GM18868 (cell line): ENCODE data around the gene MIS18A.

Source experiments
- ATAC-seq: cut with Tn5 transposase; IDR thresholded peaks from one replicate; pipeline ENCODE4 v1.9.1; 2021; ENCODE audit warnings: mild to moderate bottlenecking, moderate library complexity; ENCODE audit not compliant: unreplicated experiment

MIS18A gene

GRCh38 chr21:32256873-32257620, 21.8 kb downstream of the MIS18A start:
- no peak for ATAC-seq

GRCh38 chr21:32256251-32256650, 22.6 kb downstream of the MIS18A start:
- ATAC-seq, result no peak

DNA sequence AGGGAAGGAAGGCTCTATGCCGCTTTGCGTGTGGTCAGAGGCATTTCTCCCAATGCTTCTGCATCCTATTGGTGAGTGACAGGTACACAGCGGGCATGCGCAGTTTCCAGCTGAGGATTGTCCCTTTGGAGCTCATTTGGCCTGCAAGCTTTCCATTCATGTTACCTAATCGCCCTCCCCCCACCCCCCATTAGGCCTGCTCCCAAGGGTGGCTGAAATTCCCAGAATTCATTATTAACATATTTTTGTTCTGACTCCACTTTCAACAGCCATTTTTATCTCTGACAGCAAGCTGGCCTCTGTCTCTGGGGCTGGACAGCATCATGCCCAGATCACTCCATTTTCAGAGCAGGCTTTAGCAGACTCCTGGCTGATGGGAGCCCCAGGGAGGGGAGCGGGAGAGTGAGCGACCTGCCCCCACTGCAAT, 25.6 kb downstream of the MIS18A start:
- no peak for ATAC-seq

DNA sequence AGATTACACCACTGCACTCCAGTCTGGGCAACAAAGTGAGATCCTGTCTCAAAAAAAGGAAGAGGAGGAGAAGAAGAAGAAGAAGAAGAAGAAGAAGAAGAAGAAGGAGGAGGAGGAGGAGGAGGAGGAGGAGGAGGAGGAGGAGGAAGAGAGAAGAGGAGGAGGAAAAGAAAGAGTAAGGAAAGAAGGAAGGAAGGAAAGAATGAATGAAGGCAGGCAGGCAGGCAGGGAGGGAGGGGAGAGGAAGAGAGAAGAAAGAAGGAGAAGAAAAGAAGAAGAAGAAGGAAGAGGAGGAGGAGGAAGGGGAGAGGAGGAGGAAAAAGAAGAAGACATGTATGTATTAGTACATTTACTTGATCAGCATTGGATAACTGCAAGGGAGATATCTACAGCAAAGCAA, 26.7 kb downstream of the MIS18A start:
- no peak for ATAC-seq

DNA sequence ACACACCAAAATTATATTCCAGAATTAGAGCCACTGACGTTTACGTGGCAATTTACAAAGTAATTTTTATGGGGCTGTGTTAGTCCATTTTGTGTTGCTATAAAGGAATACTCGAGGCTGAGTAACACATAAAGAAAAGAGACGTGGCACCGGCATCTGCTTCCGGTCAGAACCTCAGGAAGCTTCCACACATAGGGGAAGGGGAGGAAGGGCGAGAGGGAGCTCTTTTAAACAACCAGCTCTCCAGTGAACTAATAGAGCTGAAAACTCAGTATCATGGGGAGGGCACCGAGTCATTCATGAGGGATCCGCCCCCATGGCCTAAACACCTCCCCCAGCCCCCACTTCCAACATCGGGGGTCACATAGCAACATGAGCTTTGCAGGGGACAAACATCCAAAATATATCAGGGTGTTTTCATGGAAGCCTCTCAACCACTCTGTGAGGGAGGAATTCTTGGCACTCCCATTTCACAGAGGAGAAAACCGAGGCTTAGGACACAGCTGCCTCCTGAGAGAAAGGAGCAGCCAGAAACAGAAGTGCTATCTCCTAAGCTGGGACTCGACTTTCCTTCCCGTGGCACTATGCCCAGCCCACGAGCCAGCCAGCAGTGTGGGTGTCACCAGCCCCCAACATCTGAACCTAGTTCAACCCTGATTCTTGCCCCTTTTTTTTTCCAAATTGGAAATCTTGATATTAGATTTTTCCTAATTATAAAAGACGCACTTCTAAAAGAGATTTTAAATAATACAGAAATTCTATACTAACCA, 29.2 kb downstream of the MIS18A start:
- no peak for ATAC-seq

DNA sequence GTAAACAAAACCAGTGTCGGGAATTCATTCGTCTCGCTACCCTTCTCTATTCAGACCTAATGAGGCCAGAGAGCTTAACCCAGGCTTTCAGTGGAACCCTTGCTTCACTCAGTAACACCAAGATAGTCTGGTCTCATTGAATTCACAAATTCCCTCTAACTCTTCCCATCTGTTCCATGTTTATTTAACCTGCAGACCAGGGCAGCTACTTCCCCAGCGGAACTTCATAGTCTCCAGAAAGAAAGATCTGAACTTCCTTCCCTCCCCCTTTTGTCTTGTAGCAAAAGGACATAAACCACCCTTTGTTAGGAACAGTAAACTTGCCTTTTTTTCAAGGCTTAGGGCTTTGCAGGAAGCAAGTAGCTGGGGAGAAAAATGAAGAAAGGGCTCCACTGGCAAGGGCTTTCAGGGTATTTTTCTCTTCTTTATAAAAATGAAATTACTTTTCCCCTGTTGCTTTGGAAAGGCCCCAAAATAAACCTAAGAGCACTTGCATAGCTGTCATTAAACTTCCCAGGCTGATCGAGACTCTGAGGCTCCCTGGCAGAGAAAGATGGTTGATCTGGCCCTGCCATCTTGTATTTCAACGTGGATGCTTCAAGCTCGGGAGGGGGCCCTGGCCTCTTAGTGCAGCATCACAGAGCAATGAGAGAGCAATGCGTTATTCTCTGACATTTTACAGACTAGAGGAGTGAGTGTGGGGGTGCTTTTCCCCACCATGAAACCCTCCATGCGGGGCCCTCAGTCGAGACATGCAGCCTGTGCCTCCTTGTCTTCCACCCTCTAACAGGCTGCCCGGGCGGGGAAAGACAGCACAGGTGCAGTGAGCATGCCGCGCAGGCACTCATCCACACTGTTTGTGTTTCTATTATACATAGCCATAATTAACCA, 30.0 kb downstream of the MIS18A start:
- no peak for ATAC-seq

DNA sequence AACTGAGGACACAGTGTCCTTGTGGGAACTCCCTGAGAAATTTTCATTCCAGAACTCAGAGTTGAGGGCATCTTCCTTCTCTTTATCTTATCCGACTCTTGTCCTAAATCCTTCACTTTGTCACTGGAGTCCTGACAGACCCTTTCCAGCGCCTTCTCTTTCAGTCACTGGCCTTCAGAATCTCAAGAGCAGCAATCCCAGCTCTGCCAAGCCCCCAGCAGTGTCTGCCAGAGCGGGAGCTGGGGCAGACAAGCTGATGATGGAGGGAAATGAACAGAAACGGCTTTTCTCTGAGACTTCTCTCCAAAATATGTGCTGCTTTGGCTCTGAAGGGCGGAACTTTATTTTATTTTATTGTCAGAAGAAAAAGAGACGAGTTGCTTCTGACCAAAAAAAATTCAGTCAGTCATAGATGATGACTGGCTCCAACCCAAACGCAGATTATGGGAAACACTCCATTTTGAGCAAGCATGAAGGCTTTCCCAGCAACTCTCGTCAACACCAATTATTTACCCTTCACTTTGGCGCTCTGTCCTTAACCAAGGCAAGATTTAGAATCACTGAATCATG, 32.2 kb downstream of the MIS18A start:
- no peak for ATAC-seq

DNA sequence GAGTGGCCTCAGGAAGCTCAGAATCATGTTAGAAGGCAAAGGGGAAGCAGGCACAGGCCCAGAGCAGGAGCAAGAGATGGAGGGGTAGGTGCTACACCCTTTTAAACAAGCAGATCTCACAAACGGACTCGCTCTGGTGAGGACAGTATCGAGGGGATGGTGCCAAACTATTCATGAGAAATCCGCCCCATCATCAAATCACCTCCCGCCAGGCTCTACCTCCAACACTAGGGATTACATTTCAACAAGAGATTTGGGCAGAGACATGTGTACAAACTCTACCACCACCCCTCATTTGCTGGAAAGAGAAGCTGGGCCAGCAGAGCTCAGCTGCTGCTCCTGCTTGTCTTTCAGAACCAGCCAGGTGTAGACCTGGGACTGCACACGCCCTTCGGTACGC, 32.9 kb downstream of the MIS18A start:
- ATAC-seq, result no peak

- peak; percentile 72 for ATAC-seq
These were observed 37.8 kb downstream of the MIS18A start for GRCh38 chr21:32240851-32241687.

- ATAC-seq, result no peak
These were observed 39.3 kb downstream of the MIS18A start for GRCh38 chr21:32239551-32239950.

- no peak for ATAC-seq
These were observed 40.8 kb downstream of the MIS18A start for GRCh38 chr21:32238063-32238462.

DNA sequence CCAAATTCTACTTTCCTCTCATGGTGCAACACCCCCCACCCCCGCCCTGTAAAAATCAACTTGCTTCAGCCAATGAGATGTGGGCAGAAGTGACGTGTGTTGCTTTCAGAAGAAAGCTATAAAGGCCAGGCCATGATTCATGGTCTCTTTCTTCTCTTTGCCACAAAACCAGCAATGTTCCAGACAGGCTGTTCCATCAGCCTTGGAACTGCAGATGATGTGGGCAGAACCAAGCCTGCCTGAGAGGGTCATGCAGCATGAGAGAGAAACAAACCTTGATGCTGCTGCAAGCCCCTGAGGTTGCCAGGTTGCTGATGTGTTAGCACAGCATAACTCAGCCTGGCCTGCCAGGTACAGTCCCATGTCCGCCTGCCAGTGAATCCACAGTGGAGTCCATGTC, 41.8 kb downstream of the MIS18A start:
- no peak for ATAC-seq

- ATAC-seq, result no peak
These were observed 45.0 kb downstream of the MIS18A start for GRCh38 chr21:32233722-32234301.

GRCh38 chr21:32233055-32233546, 45.7 kb downstream of the MIS18A start:
- ATAC-seq, result no peak

GRCh38 chr21:32226444-32226843, 52.4 kb downstream of the MIS18A start:
- no peak for ATAC-seq
